Measurements from ENCODE around the gene SLC5A11.

GRCh38 chr16:24906901-24907300 is 61.1 kb downstream of the SLC5A11 start:
- TF ChIP-seq EZH2 (IDR thresholded peaks at IDR 0.05; ENCODE audit: low read length) = no peak
- TF ChIP-seq CTCF (optimal IDR thresholded peaks at IDR 0.05 in 1 of 3, IDR thresholded peaks at IDR 0.05 in 1 of 3, conservative IDR thresholded peaks at IDR 0.05 in 1 of 3; ENCODE audit: extremely low read depth in 1 of 3, insufficient read depth in 2 of 3, low read length in 3 of 3) = no peak

Data from keratinocyte (primary cell).